NT2/D1 (cell line): ENCODE results near the gene ACSM3.

ENCODE experiments used
- SUZ12 ChIP-seq: IDR thresholded peaks from 2 replicates; pipeline ENCODE4 v1.6.1; 2011; ENCODE audit not compliant: insufficient read length, insufficient read depth; ENCODE audit errors: extremely low read depth
- YY1 ChIP-seq: IDR thresholded peaks from 2 replicates; pipeline ENCODE4 v1.6.1; 2011; ENCODE audit not compliant: insufficient read length, insufficient read depth
- ZNF274 ChIP-seq: IDR thresholded peaks from 2 replicates; pipeline ENCODE4 v1.6.1; 2011; ENCODE audit warnings: mild to moderate bottlenecking, low read depth, low read length

GRCh38 chr16:20791923-20792612, 28.3 kb downstream of the ACSM3 start:
- TF ChIP-seq YY1 (no peak), SUZ12 (no peak), ZNF274 (no peak)
